ENCODE measurements around the gene CLDN34.

CLDN34 gene

DNA sequence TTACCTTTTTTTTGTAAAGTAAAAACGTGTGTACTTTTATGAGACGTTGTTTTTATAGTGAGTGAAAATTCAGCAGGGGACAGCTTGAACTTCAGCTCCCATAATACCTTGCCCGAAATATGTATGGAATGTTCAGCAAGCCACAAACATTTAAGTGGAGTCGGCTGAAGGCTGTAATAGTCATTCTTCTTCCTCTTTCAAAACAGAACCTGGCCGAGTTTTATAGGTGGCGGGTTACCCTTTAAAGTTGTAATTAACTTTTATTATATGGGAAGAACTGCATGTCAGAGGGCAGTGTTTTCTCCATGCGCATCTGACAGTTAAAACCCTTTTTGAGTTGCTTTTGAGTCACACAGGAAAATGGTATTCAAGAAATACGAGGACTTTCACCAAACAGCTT is 50.7 kb downstream of the CLDN34 start:
- no peak for DNase-seq

Data from activated T-cell treated with anti-CD3 and anti-CD28 coated beads, Interleukin-2, amount 50 U/mL, for 1 hour (primary cell).